ENCODE measurements around the gene DYNC1I1.

Gene DYNC1I1

GRCh38 chr7:96097835-96098234 lies 325.5 kb downstream of the DYNC1I1 start:
- DNase-seq: no peak

DNA sequence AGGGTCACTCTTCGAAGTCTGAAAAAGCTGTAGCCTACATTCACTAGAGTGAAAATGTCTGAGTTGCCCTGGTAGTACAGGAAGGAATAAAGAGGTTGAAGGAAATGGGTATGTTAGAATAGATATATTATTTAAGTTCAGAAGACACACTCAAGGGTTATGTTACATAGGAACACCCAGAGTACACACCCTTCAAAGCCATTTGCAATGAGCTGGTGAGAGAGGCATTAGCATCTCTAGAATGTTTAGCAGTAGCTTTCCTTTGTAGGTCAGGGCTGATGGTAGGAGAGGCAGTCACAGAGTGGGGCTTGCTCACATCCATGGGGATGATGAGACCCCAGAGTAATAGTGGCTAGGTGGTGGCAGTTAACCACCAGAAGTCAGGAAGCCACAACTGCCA lies 328.4 kb downstream of the DYNC1I1 start:
- DNase-seq: no peak

DNA sequence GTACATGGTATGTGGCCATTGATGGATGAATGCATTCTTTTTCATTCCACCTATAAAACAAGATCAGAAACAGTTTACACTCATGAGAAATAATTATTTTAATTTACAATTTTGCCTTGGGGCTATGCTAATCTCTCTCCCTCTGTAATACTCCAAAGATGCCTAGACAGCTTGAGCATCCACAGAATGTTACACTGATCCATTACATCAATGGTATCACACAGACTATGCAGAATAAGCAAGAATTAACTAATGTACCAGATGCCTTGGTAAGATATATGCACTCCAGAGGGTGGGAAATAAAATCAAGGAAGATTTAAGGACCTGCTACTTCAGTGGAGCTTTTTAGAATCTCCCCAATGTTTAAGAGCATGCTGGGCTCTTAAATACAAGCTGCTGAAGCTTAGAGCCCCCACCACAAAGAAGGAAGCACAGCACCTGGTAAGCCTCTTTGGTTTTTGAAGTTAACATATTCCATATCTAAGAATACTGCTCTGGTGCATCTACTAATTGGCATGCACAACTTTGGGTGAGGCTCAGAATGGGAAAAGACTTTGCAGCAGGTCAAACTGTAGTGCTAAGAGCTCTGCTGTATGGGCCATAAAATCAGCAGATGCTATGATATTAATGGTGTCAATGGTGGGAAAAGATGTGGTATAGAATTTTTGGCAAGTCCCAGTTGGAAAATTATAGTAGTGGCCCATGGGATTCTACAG lies 329.9 kb downstream of the DYNC1I1 start:
- no peak for DNase-seq

- DNase-seq: no peak
These were observed 332.6 kb downstream of the DYNC1I1 start for GRCh38 chr7:96104984-96105383.

- DNase-seq: no peak
These were observed 339.1 kb downstream of the DYNC1I1 start for GRCh38 chr7:96111405-96111804.

DNA sequence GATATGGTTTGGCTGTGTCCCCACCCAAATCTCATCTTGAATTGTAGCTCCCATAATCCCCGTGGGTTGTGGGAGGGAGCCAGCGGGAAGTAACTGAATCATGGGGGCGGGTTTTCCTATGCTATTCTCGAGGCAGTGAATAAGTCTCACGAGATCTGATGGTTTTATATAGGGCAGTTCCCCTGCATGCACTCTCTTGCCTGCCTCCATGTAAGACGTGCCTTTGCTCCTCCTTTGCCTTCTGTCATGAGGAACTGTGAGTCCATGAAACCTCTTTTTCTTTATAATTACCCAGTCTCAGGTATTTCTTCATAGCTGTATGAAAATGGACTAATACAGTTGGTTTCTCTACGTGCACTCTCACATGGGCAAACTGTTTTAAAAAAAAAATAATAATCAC lies 341.8 kb downstream of the DYNC1I1 start:
- no peak for DNase-seq

DNA sequence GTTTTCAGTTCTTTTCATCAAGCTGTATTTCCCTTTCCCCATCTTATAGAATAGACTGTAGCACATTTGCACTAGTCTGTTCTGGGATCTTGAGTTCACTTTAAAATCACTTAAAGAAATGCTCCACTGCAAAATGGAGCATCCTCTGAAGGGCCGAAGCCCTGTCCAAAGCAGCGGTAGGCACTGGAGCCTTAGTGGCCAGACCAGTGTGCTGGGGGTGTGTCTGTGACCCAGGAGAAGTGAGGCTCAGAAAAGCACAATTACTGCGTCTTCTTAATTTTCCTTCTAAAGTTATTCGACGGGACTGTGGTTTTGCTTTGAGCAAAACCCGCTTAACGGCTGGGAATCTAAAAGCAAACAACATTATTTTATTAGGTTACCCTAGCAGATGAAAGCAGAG lies 343.8 kb downstream of the DYNC1I1 start:
- no peak for DNase-seq

- no peak for DNase-seq
These were observed 346.2 kb downstream of the DYNC1I1 start for GRCh38 chr7:96118449-96119001.

GRCh38 chr7:96120445-96121225 lies 348.3 kb downstream of the DYNC1I1 start:
- no peak for DNase-seq

DNA sequence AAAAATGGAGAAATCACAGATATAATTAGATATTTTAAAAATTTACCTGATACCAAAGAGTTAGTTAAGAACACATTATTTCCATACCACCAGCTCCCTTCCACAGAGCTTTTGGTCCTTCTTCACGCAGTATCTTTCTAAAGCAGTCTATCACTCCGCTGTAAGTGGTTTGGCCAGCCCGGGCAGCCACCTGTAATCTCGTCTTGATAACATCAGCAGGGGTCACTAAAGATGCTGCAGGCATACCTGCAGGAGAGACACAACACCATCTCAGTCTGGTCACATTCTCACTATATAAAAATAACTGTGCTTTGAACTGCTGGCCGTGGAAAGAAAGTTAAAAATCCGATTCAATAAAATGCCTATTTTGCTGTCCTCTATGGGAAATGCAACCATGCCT lies 349.4 kb downstream of the DYNC1I1 start:
- DNase-seq: no peak

GRCh38 chr7:96122746-96123145 lies 350.4 kb downstream of the DYNC1I1 start:
- DNase-seq: no peak

DNA sequence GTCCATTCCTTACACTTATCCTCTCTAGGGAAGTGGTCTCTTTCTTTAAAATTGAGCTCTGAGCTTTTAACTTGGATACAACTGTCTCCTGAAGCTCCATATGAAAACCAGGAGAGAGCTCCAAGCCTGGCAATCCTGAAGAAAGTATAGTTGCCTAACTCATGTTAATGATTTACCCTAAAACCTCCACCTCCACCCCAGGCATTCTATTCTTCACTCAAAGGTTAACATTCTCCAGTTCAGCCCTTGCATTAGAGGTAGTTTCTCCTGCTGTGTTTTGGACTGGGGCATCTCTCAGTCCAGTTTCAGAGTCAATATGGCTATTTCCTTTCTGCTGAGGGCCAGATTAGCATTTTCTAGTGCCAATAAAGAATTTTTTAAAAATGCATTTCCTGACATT lies 354.0 kb downstream of the DYNC1I1 start:
- DNase-seq: no peak

- DNase-seq: no peak
These were observed 355.4 kb downstream of the DYNC1I1 start for GRCh38 chr7:96127746-96128145.

- DNase-seq: no peak
These were observed 359.2 kb downstream of the DYNC1I1 start for GRCh38 chr7:96131525-96131924.

DNA sequence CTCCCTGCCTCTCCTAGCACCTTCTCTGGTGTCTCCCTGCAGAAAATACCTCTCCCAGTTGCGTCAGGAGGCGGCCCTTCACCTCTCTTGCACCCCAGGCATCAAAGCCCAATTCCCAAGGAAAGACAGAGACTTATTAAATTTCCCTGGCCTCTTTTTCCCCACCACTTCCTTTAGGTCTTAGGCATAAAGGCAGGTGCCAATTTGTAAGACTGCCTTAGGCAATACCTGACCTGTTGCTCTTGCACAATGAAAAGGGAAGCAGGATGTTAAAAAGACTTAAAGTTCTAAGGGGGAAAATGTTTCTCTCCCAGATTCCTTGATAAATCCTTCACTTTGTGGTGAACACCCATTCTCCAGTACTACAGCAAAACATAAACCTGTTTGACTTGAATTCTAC lies 362.9 kb downstream of the DYNC1I1 start:
- no peak for DNase-seq

GRCh38 chr7:96136600-96137239 lies 364.4 kb downstream of the DYNC1I1 start:
- no peak for DNase-seq

DNA sequence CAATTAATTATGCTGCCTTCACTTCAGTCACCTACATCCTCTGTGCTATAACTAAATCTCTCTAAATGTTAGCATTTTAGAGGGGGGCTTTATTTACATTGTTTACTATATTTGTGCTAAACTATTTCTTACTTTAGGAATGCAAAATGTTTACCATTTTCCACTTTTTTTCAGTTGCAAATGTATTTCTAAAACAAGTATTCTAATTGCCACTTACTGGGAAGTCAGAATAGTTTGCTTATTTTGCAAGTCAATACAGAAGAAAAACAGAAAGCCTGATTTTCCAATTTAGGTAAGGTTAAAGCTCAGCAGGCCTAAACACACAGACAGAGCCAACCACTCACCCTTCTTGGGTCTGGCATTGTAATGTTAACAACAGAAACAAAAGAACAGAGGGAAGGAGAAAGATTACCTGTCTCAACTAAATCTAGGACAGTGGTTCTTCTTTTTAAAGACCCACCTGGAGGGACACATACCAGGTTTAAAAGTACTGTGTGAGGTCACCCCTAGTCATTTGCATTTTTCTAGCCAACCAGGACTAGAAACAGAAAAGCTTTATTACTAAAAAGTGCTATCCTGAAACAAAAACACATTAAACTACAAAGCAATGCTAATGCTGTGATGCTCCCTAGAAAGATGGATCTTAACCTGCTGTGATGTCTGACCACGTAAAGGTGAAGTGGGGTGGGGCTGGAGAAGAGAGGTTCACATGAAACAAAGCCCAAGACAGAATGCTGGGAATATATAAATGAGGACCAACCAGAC lies 371.3 kb downstream of the DYNC1I1 start:
- no peak for DNase-seq

DNA sequence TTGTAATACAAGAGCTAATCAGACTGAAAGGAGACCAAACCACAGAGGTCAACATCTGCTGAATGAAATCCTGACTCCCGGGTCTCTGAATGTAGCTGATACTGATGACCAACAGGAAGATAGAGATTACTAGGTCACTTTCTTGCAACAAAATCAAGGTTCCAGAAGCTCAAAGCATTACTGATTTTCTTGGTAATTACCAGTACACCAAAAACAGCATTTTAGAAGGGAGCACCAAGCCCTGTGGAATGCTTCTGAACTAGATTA lies 371.8 kb downstream of the DYNC1I1 start:
- DNase-seq: no peak

Measured in CD4-positive, alpha-beta T cell treated with Interleukin-21 for 1 hour (primary cell).